Measurements from ENCODE around the gene CDH16.

Gene CDH16

DNA sequence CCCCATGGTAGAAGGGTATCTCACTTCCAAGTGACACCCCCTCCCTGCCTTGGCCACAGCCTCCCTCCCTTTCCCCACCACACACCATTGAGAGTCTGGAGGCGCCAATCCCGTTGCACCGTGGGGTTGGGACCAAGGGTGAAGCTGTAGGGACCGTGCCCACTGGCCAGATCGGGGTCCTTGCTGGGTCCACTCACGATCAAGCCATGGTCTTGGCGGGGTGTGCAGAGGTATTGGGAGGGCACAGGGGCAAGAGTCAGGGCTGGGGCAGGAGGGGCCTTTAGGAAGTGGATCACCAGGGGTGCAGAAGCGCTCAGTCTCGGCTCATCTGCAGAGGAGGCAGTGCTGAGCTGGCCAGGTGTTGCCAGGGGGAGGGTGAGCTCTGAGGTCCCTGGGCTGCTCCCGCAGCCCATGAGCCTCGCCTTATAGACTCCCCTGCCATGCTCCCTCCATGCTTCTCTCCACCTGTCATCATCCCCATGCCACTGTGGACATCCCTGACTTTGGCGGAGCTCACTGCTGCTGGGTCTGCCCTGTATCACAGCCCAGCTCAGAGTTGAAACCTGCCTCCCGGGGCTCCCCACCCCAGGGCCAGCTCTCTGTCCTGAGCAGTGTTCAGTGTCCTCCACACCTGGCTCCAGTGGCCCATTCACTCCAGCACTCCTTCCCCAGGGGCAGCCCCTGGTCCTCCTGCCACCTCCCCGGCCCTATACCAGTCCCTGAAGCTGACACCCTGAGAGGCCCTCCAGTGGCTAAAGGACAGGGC, 8.3 kb downstream of the CDH16 start:
- TF ChIP-seq, protein P1, sequence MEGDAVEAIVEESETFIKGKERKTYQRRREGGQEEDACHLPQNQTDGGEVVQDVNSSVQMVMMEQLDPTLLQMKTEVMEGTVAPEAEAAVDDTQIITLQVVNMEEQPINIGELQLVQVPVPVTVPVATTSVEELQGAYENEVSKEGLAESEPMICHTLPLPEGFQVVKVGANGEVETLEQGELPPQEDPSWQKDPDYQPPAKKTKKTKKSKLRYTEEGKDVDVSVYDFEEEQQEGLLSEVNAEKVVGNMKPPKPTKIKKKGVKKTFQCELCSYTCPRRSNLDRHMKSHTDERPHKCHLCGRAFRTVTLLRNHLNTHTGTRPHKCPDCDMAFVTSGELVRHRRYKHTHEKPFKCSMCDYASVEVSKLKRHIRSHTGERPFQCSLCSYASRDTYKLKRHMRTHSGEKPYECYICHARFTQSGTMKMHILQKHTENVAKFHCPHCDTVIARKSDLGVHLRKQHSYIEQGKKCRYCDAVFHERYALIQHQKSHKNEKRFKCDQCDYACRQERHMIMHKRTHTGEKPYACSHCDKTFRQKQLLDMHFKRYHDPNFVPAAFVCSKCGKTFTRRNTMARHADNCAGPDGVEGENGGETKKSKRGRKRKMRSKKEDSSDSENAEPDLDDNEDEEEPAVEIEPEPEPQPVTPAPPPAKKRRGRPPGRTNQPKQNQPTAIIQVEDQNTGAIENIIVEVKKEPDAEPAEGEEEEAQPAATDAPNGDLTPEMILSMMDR (IDR thresholded peaks at IDR 0.05; ENCODE audit: low read depth, low read length, missing control alignments), result no peak
- no peak overlapping the region for H3K4me3 ChIP-seq (ENCODE audit: low read depth, low read length)
- DNase-seq (ENCODE audit: low read depth), result no peak

- H3K4me3 ChIP-seq (ENCODE audit: low read depth, low read length), result no peak overlapping the region
- no peak for DNase-seq (ENCODE audit: low read depth)
- TF ChIP-seq, protein P1 (IDR thresholded peaks at IDR 0.05; ENCODE audit: low read depth, low read length, missing control alignments), result no peak
Measured at GRCh38 chr16:66908762-66909559, 9.7 kb downstream of the CDH16 start.

- no peak overlapping the region for H3K4me3 ChIP-seq (ENCODE audit: low read depth, low read length)
- DNase-seq (ENCODE audit: low read depth), result no peak
- TF ChIP-seq, protein P1 (IDR thresholded peaks at IDR 0.05; ENCODE audit: low read depth, low read length, missing control alignments), result no peak
Measured at GRCh38 chr16:66908116-66908515, 10.6 kb downstream of the CDH16 start.

DNA sequence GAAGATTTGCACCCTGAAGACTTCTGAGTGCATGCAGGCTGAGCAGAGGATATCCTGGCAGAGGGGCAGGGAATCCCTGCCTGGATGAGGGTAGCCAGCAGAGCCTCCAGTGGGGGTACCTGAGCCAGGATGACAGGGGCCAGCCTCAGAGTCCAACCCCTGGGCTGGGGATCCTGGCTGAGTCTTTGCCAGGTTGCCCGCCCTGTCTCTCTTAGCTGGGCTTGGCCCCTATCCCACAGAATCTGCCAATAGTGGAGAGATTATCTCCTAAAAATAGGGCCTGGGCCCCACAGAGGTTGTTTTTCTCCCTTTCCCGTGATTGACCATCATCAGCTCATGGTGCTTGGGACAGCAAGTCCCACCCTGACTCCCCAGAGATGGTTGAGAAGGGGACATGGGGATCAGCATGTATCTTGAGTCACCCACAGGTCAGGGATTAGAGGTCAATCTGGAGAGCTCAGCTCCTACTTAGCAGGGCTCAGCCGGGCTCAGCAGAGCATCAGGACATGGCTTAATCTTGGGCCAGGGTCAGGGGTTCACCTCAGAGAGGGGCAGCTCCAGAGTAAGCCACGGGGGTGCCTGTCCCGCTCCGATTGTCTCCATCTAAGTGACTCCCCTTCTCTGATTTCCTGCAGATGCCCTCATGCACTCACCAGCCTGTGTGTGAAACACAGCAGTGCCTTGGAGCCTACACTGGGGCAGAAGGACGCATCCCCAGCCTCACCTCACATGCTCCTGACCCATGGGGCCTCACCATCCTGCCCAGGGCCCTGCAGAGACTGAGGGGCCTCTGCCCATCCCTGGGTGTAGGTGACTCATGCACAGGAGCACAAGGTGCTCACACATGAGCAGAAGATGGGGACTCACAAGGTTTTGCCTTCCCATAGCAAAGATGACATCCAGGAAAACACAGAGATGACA, 11.5 kb downstream of the CDH16 start:
- no peak overlapping the region for H3K4me3 ChIP-seq (ENCODE audit: low read depth, low read length)
- no peak for DNase-seq (ENCODE audit: low read depth)
- TF ChIP-seq, protein P1 (IDR thresholded peaks at IDR 0.05; ENCODE audit: low read depth, low read length, missing control alignments), result no peak

- no peak for DNase-seq (ENCODE audit: low read depth)
Measured at GRCh38 chr16:66905633-66906539, 12.8 kb downstream of the CDH16 start.

More at GRCh38 chr16:66905633-66906539, 12.8 kb downstream of the CDH16 start:
- no peak overlapping the region for H3K4me3 ChIP-seq (ENCODE audit: low read depth, low read length)
- TF ChIP-seq, protein P1 (IDR thresholded peaks at IDR 0.05; ENCODE audit: low read depth, low read length, missing control alignments), result no peak
